Activated T-helper 9 cell treated with anti-CD3 and anti-CD28 coated beads, Interleukin-2, amount 50 U/mL, for 16 hours (primary cell): ENCODE data around the gene ENOSF1.
"Not testable (repeated sequence)": the region's sequence is repeated elsewhere in the genome, so short reads cannot be mapped to it uniquely, and the experiment has no call there.

ENCODE experiments used
- DNase-seq: peaks from one replicate; pipeline ENCODE4 v3.0.0-alpha.2; 2020; ENCODE audit warnings: low read depth

The ENOSF1 gene

DNA sequence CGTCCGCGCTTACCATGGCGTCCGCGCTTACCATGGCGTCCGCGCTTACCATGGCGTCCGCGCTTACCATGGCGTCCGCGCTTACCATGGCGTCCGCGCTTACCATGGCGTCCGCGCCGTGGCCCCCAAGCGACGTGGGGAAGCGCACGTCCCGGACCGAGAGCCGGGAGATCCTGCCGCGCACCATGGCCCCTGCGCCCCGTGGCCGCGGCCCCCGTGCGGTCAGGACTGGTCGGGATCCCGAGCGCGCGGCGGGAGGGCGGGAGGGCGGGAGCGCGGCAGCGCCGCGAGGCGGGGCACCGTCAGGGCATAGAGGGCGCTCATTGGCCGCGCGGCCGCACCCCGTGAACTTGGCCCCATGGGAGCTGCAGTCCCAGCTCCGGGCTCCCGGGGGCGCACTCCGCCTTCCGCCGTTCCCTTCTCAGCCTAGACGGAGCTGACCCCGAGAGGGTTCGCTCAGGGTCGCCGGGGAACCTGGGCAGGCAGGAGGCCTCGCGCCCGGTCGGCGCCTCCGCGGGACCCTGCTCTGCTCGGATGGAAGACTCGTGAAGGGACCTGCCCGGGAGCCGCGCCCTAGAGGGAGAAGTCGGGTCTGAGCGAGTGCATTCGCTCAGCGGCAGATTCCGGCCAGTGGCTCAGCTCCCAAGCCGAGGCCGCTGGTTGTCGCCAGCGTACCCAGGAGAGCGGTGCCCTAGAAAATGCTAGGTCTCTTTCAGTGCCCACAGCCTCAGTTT lies at the start of gene ENOSF1:
Gene ENOSF1 (minus strand): TSS at position 230 of the 734 bp plus-strand sequence. CDS start 43 bp downstream, at position 187.
- peak; percentile 73 for DNase-seq

DNA sequence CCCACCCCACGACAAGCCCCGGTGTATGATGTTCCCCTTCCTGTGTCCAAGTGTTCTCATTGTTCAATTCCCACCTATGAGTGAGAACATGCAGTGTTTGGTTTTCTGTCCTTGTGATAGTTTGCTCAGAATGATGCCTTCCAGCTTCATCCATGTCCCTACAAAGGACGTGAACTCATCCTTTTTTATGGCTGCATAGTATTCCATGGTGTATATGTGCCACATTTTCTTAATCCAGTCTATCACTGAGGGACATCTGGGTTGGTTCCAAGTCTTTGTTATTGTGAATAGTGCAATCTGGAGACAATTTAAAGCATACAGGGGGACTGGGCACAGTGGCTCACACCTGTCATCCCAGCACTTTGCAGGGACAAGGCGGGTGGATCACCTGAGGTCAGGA lies 47.4 kb upstream of the ENOSF1 start:
- DNase-seq: not testable (repeated sequence)

DNA sequence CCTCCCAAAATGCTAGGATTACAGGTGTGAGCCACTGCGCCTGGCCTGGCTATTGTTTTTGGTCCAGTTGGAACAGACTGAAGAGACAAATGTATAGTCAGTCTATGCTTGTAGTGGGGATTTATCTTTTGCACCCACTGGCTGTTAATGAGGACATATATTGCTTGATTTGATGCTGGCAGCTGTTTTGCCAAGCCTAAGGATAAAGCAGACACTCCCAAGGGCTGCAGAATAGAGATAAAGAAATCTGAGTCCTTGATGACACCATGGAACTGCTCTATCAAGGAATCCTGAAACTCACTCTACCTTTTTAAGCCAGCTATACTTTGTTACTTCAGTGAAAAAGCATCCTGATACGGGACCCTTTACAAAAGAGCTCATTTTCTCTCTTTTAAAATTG lies 43.1 kb upstream of the ENOSF1 start:
- DNase-seq: no peak

DNA sequence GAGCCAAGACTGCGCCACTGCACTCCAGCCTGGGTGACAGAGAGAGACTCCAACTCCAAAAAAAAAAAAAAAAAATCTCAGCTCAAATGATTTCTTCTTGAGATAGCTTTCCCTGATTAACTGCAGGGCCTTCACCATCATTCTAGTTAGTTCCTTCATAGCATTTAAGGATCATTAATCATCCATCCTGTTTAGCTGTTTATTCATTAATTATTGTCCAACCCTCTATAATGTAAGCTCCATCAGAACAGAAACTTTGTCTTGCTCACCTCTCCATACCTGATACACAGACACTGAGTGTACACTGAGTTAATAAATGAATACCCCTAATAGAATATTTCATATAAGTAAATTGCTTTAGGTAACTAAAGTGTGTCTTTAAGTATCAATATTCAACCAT lies 42.2 kb upstream of the ENOSF1 start:
- DNase-seq: no peak

DNA sequence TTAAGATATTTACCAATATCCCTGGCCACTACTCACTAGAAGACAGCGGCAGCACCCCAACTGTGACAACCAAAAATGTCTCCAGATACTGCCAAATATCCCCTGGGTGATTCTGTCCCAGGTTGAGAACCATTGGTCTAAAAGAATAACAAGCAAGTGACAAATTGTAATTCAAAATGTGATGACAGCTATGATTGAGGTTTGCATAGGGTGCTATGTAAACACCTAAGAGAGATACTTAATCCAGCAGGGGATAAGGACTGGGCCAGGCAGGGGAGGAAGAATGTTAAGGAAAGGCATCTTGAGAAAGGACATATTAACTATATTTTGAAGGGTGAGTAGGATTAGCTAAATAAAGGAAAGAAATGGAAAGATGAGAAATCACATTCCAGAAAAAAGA lies 38.0 kb upstream of the ENOSF1 start:
- DNase-seq: no peak

GRCh38 chr18:744832-745597 lies 32.6 kb upstream of the ENOSF1 start:
- DNase-seq: no peak

DNA sequence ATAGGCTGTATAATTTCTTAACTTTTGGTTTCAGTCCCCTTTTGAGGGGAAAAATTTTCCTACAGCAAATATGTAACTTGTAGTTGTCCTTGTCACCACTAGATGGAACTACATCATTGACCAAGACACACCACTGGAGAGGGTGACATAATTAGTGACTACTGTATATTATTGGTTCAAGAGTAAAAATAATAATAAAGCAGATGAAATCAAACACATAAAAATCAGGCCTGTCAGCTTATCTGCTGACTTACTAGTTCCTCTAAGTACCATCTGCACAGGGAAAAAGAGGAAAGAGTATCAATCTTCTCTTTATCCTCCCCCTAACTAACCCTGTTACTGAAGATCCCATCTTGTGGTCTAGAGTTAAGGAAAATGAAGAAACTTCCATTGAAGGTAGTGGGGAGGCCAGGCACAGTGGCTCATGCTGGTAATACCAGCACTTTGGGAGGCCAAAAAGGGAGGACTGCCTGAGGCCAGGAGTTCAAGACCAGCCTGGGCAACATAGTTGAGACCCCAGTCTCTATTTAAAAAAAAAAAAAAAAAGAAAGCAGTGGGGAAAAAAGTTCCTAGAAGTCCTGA lies 29.6 kb upstream of the ENOSF1 start:
- DNase-seq: no peak

- no peak for DNase-seq
Observed at GRCh38 chr18:732371-732770, 19.9 kb upstream of the ENOSF1 start.

- DNase-seq: no peak
Observed at GRCh38 chr18:731185-731584, 18.8 kb upstream of the ENOSF1 start.

DNA sequence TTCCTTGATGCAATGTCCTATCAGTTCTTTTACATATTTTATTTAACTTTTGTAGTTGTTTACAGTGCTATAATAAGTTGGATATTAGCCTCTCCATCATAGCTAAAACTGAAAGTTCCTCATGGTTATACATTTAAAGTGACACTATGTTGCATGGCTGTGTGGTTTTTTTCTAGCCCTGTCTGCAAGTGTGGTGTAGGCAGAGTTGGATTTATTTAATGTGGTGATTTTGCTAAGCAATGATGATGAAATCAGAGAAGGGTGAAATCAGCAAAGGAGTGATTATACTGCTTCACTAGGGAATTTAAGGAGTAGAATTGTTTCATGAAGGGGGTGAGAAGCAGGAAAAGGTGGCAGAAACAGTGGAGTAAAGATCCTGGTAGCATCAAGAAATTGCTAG lies 18.3 kb upstream of the ENOSF1 start:
- DNase-seq: no peak

GRCh38 chr18:730120-730519 lies 17.7 kb upstream of the ENOSF1 start:
- DNase-seq: not testable (repeated sequence)

GRCh38 chr18:725646-726045 lies 13.2 kb upstream of the ENOSF1 start:
- DNase-seq: no peak

GRCh38 chr18:723541-724080 lies 11.2 kb upstream of the ENOSF1 start:
- no peak for DNase-seq

GRCh38 chr18:717003-717402 lies 4.6 kb upstream of the ENOSF1 start:
- no peak for DNase-seq

DNA sequence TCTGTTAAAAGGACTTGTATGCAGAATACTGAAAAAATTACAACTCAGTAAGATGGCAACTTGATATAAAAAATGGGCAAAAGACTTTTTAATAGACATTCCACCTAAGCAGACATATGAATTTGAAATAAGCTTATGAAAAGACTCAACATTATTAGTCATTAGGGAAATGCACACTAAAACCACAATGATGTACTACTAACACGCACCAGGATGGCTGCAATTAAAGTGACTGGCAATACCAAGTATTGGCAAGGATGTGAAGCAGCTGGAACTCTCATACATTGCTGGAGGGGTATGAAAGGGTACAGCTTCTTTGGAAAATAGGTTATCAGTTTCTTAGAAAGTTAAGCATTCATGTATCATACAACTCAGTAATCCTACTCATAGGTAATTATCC lies 3.2 kb upstream of the ENOSF1 start:
- DNase-seq: no peak

DNA sequence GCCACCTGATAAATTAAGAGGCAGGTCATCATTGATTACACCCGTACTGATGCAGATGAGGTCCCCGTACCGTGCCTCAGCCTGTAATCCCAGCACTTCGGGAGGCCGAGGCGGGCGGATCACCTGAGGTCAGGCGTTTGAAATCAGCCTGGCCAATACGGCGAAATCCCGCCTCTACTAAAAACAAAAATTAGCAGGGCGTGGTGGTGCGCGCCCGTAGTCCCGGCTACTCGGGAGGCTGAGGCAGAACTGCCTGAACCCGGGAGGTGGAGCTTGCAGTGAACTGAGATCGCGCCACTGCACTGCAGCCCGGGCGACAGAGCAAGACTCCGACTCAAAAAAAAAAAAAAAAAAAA lies 683 bp upstream of the ENOSF1 start:
- DNase-seq: no peak

- DNase-seq: peak; percentile 60
Observed at GRCh38 chr18:711657-712400, 601 bp downstream of the ENOSF1 start.

DNA sequence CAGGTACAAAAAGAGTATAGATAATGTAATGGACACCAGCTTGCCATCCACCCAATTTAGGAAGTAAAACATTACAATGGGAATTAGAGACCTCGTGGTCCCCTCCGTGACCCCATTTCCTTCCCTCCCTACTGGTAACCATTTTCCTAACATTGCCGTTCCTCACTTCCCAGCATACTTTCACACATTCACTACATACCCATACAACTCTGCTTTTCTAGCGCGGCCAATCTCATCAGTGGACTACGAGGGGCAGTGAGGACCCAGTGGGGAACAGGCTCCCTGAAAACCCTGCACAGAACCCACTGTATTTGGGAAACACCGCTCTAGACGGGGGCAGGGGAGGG lies 1.1 kb downstream of the ENOSF1 start:
- no peak for DNase-seq

DNA sequence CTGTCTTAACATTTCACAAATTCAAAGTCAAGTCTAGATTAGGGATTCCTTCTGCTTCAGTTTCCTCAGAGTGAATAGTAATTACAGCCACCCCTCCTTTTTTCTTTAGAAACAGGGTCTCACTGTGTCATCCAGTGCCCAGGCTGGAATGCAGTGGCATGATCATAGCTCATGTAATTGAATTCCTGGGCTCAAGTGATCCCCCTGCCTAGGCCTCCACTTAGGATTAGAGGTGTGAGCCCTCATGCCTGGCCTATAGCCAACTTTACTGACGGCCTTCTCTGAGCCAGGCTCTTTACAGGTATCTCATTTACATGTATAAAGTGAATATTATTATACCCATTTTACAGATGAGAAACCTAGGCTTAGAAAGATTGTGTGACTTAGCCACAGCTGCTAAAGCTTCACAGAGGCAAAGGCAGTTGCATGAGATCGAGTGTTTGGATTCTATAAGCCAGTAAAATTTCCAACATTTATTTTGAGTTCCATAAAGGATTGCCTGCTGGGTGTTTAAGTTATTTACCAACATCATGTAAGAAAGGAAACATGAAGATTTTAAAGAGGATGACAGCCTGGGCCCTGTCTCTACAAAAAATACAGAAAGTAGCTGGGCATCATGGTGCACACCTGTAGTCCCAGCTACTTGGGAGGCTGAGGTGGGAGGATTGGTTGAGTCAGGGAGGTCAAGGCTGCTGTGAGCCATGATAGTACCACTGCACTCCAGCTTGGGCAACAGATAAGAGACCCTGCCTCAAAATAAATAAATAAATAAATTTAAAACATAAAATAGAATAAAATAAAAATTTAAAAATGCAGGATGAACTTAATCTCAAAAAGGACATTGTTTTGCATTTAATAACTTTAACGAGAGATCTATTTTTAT lies 1.8 kb downstream of the ENOSF1 start:
- DNase-seq: no peak

- no peak for DNase-seq
Observed at GRCh38 chr18:709771-710170, 2.7 kb downstream of the ENOSF1 start.

DNA sequence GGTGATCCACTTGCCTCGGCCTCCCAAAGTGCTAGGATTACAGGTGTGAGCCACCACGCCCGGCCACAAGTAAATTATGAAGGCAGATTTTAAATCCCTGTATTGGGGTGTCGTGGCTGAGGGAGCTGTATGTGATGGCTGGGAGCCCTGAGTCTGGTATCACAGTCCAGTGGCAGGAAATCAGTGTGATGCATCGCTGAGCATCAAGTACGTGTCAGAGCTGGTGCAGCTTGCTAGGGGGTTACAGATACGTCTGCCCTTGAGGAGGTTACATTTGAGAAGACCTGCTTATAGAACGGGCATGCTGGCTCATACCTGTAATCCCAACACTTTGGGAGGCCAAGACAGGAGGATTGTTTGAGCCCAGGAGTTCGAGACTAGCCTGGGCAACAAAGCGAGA lies 4.3 kb downstream of the ENOSF1 start:
- DNase-seq: no peak
